ENCODE results near the gene WDR59.

- no peak for TF ChIP-seq CTCF (IDR thresholded peaks at IDR 0.05)
- no peak for TF ChIP-seq POLR2A (IDR thresholded peaks at IDR 0.05)
Measured at GRCh38 chr16:74829637-74830036, 155.3 kb downstream of the WDR59 start.

Measured in right lobe of liver (tissue), 4 donors.